ENCODE measurements around the gene F7. TPM values are rescaled to one million over a fixed set of nuclear protein-coding genes. Genes with fewer than 3 reads are reported as not detected.

The F7 gene
- total and polyA plus RNA-seq, 2 donors (not counting 3 experiments of a cell fraction or from before 2014, with no cell fraction given), result not detected

GRCh38 chr13:113102727-113103126 lies 2.9 kb upstream of the F7 start:
- Histone ChIP-seq H3K9me3 (replicated peaks; ENCODE audit: control insufficient read depth, insufficient read depth, low read length) (no peaks in the 10 kb centered on the region), H3K27ac (ENCODE audit: insufficient read depth, low read depth, low read length) (no peak overlapping the region), H3K4me1 (ENCODE audit: control insufficient read depth, extremely low read depth, insufficient read depth, low read length) (no peaks in the 10 kb centered on the region), H3K79me2 (ENCODE audit: control insufficient read depth, insufficient read depth, low read length) (no peaks in the 10 kb centered on the region), H3K4me2 (ENCODE audit: insufficient read depth, low read length) (no peak overlapping the region), H3K9ac (replicated peaks; ENCODE audit: extremely low read depth, insufficient read depth, low read length) (no peak overlapping the region), H3K4me3 (replicated peaks in 1 of 3; ENCODE audit: insufficient read depth in 1 of 3, low read depth in 1 of 3, low read length in 3 of 3) (no peak overlapping the region), H3K36me3 (ENCODE audit: control insufficient read depth in 2 of 2, extremely low read depth in 1 of 2, insufficient read depth in 2 of 2, low read length in 2 of 2) (no peaks in the 10 kb centered on the region), H3K9me1 (replicated peaks; ENCODE audit: control insufficient read depth, extremely low read depth, insufficient read depth, low read length) (no peaks in the 10 kb centered on the region), H3K27me3 (ENCODE audit: control insufficient read depth in 2 of 2, insufficient read depth in 2 of 2, low read length in 2 of 2) (no peaks in the 10 kb centered on the region), H2AFZ (ENCODE audit: low read depth, low read length) (no peak overlapping the region), H4K20me1 (replicated peaks; ENCODE audit: control insufficient read depth, extremely low read depth, insufficient read depth, low read length) (no peaks in the 10 kb centered on the region)
- DNase-seq (ENCODE audit: low read depth, low spot score) (no peak), FAIRE-seq (no peak)
- dilution Hi-C loops (cut with MboI; ENCODE audit: extremely low pct_ligation_motif_present, low sequenced_read_pairs) (no loop called here), intact Hi-C loops (cut with micrococcal nuclease) (no loop called here)
- TF ChIP-seq POLR2A (IDR thresholded peaks at IDR 0.05; ENCODE audit: low read depth, low read length) (no peak), JUN (IDR thresholded peaks at IDR 0.05; ENCODE audit: borderline replicate concordance, insufficient read depth, insufficient read length, low read depth) (no peak), CTCF (IDR thresholded peaks at IDR 0.05; ENCODE audit: extremely low read depth in 1 of 2, insufficient read depth in 1 of 2, low read depth in 1 of 2, low read length in 2 of 2) (no peak), GATA2 (IDR thresholded peaks at IDR 0.05; ENCODE audit: insufficient read depth, insufficient read length, low read depth, low read length) (no peak), MAX (IDR thresholded peaks at IDR 0.05; ENCODE audit: insufficient read depth, insufficient read length) (no peak), EZH2 (IDR thresholded peaks at IDR 0.05; ENCODE audit: borderline replicate concordance, low read depth, low read length, severe bottlenecking) (no peak), MYC (IDR thresholded peaks at IDR 0.05; ENCODE audit: low read depth, low read length) (no peak), POLR2AphosphoS5 (IDR thresholded peaks at IDR 0.05; ENCODE audit: insufficient read depth, low read depth, low read length) (no peak), FOS (IDR thresholded peaks at IDR 0.05; ENCODE audit: borderline replicate concordance, insufficient read depth, low read length) (no peak)
- no TSS peak for BruUV-seq (replicated peaks)
- ChIA-PET CTCF (interaction anchor here (1.2 kb wide), 1 partner anchor 11 kb away, joined by 4 read pairs; no protein-coding TSS in a partner anchor), POLR2A (no interaction called here)
